ENCODE measurements around the gene MOGAT1. TPM values are rescaled to one million over a fixed set of nuclear protein-coding genes. Genes with fewer than 3 reads are reported as not detected.

The MOGAT1 gene
- total RNA-seq (2014; rRNA removed; shearing (Covaris generic)): not detected in 2 replicates

GRCh38 chr2:222671259-222672067, at the start of gene MOGAT1:
MOGAT1 (plus strand) TSS chr2:222671658; CDS start chr2:222671786, 128 bp downstream.

GRCh38 chr2:222655787-222656525, 15.5 kb upstream of the MOGAT1 start, which contains the start of gene FARSB:
FARSB (minus strand) TSS chr2:222656092; CDS start chr2:222656073, 19 bp downstream.

Other genes starting within 250 kb of the MOGAT1 start
- gene SGPP2, start 247.1 kb upstream of the MOGAT1 start, total RNA-seq (2014; rRNA removed; shearing (Covaris generic)): not detected in 2 replicates
- gene FARSB, start 15.6 kb upstream of the MOGAT1 start, total RNA-seq (2014; rRNA removed; shearing (Covaris generic)): 18.8 TPM in 2 replicates
- gene ACSL3, start 189.4 kb downstream of the MOGAT1 start, total RNA-seq (2014; rRNA removed; shearing (Covaris generic)): 224 and 237 TPM in 2 replicates

Data from A375 (cell line).